ENCODE data around the gene TMUB2. TPM values are rescaled to one million over a fixed set of nuclear protein-coding genes. Genes with fewer than 3 reads are reported as not detected.

Gene TMUB2
- total and polyA plus RNA-seq, 9 of the 15 experiments (the other 6 are each of a cell fraction or from before 2014, with no cell fraction given): 4.1 to 29.8 (median 16.3) TPM

DNA sequence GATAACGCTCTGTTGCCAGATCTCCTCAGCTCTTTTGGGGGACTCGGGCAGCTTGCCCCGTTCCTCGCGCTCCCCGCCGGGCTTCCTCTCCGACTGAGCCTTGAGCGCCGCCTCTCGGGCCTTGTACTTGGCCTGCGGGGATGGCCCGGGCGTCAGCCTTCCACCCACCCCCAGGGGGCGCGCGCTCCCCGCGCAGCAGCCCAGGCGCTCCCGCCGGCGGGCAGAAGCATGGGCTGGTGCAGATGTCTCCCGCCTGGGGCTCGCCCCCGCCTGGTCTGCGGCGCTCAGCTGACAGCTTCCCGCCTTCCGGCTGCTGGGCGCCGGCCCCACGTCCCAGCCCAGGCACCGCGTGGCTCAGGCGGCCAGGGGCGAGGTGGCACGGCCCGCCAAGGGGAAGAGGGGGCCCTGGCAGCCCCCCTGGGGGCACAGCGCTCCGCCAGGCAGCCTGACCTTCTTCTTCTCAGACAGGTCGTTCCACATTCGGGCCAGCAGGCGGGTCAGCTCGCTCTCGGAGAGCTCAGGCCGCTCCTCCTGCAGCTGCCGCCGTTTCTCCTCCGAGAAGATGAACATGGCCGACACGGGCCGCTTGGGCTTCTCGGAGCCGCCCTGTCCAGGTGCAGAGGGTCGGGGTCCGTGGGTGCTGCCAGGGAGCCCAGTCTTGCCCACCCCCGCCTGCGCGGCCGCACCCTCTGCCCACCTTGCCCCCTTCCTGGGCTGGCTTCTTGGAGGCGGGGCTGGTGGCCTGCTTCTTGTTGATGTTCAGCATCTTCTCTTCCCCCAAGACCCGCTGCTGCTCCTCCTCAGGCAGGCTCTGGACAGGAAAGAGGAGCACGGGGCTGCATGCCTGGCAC is 23.8 kb downstream of the TMUB2 start (continued):
- no peak for TF ChIP-seq ZNF449 (CRISPR knock-in tag; IDR thresholded peaks at IDR 0.05)
- TF ChIP-seq, protein P1, sequence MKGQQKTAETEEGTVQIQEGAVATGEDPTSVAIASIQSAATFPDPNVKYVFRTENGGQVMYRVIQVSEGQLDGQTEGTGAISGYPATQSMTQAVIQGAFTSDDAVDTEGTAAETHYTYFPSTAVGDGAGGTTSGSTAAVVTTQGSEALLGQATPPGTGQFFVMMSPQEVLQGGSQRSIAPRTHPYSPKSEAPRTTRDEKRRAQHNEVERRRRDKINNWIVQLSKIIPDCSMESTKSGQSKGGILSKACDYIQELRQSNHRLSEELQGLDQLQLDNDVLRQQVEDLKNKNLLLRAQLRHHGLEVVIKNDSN (CRISPR knock-in tag; IDR thresholded peaks at IDR 0.05): peak; percentile 63
- no peak for TF ChIP-seq ZNF408 (CRISPR knock-in tag; IDR thresholded peaks at IDR 0.05; ENCODE audit: low read depth)
- no peak for TF ChIP-seq PTRF (tag; IDR thresholded peaks at IDR 0.05)
- peak; percentile 81 to 95 for TF ChIP-seq MAZ (CRISPR knock-in tag; conservative IDR thresholded peaks at IDR 0.05 in 1 of 2, IDR thresholded peaks at IDR 0.05 in 1 of 2)
- TF ChIP-seq, protein P2, sequence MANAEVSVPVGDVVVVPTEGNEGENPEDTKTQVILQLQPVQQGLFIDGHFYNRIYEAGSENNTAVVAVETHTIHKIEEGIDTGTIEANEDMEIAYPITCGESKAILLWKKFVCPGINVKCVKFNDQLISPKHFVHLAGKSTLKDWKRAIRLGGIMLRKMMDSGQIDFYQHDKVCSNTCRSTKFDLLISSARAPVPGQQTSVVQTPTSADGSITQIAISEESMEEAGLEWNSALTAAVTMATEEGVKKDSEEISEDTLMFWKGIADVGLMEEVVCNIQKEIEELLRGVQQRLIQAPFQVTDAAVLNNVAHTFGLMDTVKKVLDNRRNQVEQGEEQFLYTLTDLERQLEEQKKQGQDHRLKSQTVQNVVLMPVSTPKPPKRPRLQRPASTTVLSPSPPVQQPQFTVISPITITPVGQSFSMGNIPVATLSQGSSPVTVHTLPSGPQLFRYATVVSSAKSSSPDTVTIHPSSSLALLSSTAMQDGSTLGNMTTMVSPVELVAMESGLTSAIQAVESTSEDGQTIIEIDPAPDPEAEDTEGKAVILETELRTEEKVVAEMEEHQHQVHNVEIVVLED (CRISPR knock-in tag; IDR thresholded peaks at IDR 0.05): no peak
- no peak for TF ChIP-seq ETS2 (tag; IDR thresholded peaks at IDR 0.05; ENCODE audit: borderline replicate concordance, poor library complexity, severe bottlenecking)
- no peak for TF ChIP-seq ZNF589 (CRISPR knock-in tag; IDR thresholded peaks at IDR 0.05; ENCODE audit: low read depth)
- TF ChIP-seq RFX7 (CRISPR knock-in tag; IDR thresholded peaks at IDR 0.05): no peak
- TF ChIP-seq TAF7 (tag; IDR thresholded peaks at IDR 0.05): no peak
- no peak for TF ChIP-seq ZNF584 (CRISPR knock-in tag; IDR thresholded peaks at IDR 0.05; ENCODE audit: low read depth)
- no peak for TF ChIP-seq GTF2E2 (tag; IDR thresholded peaks at IDR 0.05)
- peak in 2 of 3 experiments; percentile 61 to 77 for TF ChIP-seq YY1 (IDR thresholded peaks at IDR 0.05; ENCODE audit: borderline replicate concordance in 1 of 3, control insufficient read depth in 1 of 3, extremely low read depth in 1 of 3, insufficient read depth in 3 of 3, insufficient read length in 1 of 3, insufficient replicate concordance in 2 of 3, low read depth in 1 of 3, low read length in 2 of 3)
- TF ChIP-seq DLX4 (CRISPR knock-in tag; IDR thresholded peaks at IDR 0.05): no peak
- TF ChIP-seq TEAD1 (CRISPR knock-in tag; IDR thresholded peaks at IDR 0.05): peak in 1 of 2 experiments; percentile 69; a peak in 2 of 4 replicates
- no peak for TF ChIP-seq CBFB (CRISPR knock-in tag; IDR thresholded peaks at IDR 0.05)
- TF ChIP-seq MTF1 (CRISPR knock-in tag; IDR thresholded peaks at IDR 0.05; ENCODE audit: borderline replicate concordance): no peak
- no peak for TF ChIP-seq ZNF445 (CRISPR knock-in tag; IDR thresholded peaks at IDR 0.05; ENCODE audit: low read depth)
- TF ChIP-seq, protein P3, sequence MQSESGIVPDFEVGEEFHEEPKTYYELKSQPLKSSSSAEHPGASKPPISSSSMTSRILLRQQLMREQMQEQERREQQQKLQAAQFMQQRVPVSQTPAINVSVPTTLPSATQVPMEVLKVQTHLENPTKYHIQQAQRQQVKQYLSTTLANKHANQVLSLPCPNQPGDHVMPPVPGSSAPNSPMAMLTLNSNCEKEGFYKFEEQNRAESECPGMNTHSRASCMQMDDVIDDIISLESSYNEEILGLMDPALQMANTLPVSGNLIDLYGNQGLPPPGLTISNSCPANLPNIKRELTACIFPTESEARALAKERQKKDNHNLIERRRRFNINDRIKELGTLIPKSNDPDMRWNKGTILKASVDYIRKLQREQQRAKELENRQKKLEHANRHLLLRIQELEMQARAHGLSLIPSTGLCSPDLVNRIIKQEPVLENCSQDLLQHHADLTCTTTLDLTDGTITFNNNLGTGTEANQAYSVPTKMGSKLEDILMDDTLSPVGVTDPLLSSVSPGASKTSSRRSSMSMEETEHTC (IDR thresholded peaks at IDR 0.05): peak; percentile 48; the same call in 1 of the 2 replicates
- TF ChIP-seq ZFP1 (CRISPR knock-in tag; IDR thresholded peaks at IDR 0.05): no peak
- no peak for TF ChIP-seq HLTF (IDR thresholded peaks at IDR 0.05)

Measured in K562 (cell line).